HEK293 (cell line): Measurements from ENCODE around the gene ACKR3.

ENCODE experiments used
- ATF2 ChIP-seq: fragments of 450-650 bp; formaldehyde crosslinking; IDR thresholded peaks from 2 replicates; pipeline ENCODE4 v1.5.1; 2016; ENCODE audit warnings: missing biosample characterization, missing genetic modification characterization, low read depth
- BCL11A ChIP-seq: fragments of 450-650 bp; formaldehyde crosslinking; IDR thresholded peaks from 2 replicates; pipeline ENCODE4 v1.5.1; 2016; ENCODE audit warnings: low read depth, missing biosample characterization, missing genetic modification characterization
- GLI4 ChIP-seq: fragments of 450-650 bp; formaldehyde crosslinking; IDR thresholded peaks from 2 replicates; pipeline ENCODE4 v1.5.1; 2016; ENCODE audit warnings: missing biosample characterization, missing genetic modification characterization
- TCF7L2 ChIP-seq: IDR thresholded peaks from 2 replicates; pipeline ENCODE4 v1.6.1; 2011; ENCODE audit warnings: low read depth, mild to moderate bottlenecking, inconsistent platforms, low read length, moderate library complexity, borderline replicate concordance
- ZFP3 ChIP-seq: fragments of 450-650 bp; formaldehyde crosslinking; IDR thresholded peaks from 2 replicates; pipeline ENCODE4 v1.5.1; 2016; ENCODE audit warnings: low read depth, missing biosample characterization, missing genetic modification characterization
- ZFP37 ChIP-seq: fragments of 450-650 bp; formaldehyde crosslinking; IDR thresholded peaks from 2 replicates; pipeline ENCODE4 v1.5.1; 2016; ENCODE audit warnings: missing biosample characterization, missing genetic modification characterization
- ZNF211 ChIP-seq: fragments of 450-650 bp; formaldehyde crosslinking; IDR thresholded peaks from 2 replicates; pipeline ENCODE4 v1.5.1; 2016; ENCODE audit warnings: low read depth, missing biosample characterization, missing genetic modification characterization
- ZNF274 ChIP-seq, 2 experiments: fragments of 200-500 bp in 1 of 2; fragments of 450-650 bp in 1 of 2; sonication (Bioruptor generic) in 1 of 2; formaldehyde crosslinking in 1 of 2; IDR thresholded peaks; 2 replicates each; pipeline versions ENCODE4 v1.5.1 to v1.6.1; 2014 to 2016; ENCODE audit warnings: borderline replicate concordance in 1 of 2, inconsistent platforms in 1 of 2, low read length in 1 of 2, missing biosample characterization in 1 of 2, missing genetic modification characterization in 1 of 2
- ZNF544 ChIP-seq: fragments of 450-650 bp; formaldehyde crosslinking; IDR thresholded peaks from 2 replicates; pipeline ENCODE4 v1.5.0; 2017; ENCODE audit warnings: missing biosample characterization, missing genetic modification characterization
- ZNF555 ChIP-seq: fragments of 450-650 bp; formaldehyde crosslinking; conservative IDR thresholded peaks from 2 replicates; pipeline ENCODE4 v1.5.1; 2017; ENCODE audit warnings: missing biosample characterization, mild to moderate bottlenecking, missing genetic modification characterization, inconsistent platforms
- ZNF626 ChIP-seq: fragments of 450-650 bp; sonication (Bioruptor Pico); formaldehyde crosslinking; IDR thresholded peaks from 2 replicates; pipeline ENCODE4 v1.5.1; 2018; ENCODE audit warnings: missing biosample characterization, missing genetic modification characterization, inconsistent platforms
- ZNF776 ChIP-seq: fragments of 450-650 bp; formaldehyde crosslinking; IDR thresholded peaks from 2 replicates; pipeline ENCODE4 v1.5.0; 2017; ENCODE audit warnings: missing biosample characterization, missing genetic modification characterization, borderline replicate concordance
- TF ChIP-seq, protein P1 (sequence below): fragments of 450-650 bp; formaldehyde crosslinking; IDR thresholded peaks from 2 replicates; pipeline ENCODE4 v1.5.1; 2016; ENCODE audit warnings: missing biosample characterization, missing genetic modification characterization
- TF ChIP-seq, protein P2 (sequence below): fragments of 450-650 bp; formaldehyde crosslinking; IDR thresholded peaks from 2 replicates; pipeline ENCODE4 v1.5.1; 2016; ENCODE audit warnings: missing biosample characterization, missing genetic modification characterization

DNA sequence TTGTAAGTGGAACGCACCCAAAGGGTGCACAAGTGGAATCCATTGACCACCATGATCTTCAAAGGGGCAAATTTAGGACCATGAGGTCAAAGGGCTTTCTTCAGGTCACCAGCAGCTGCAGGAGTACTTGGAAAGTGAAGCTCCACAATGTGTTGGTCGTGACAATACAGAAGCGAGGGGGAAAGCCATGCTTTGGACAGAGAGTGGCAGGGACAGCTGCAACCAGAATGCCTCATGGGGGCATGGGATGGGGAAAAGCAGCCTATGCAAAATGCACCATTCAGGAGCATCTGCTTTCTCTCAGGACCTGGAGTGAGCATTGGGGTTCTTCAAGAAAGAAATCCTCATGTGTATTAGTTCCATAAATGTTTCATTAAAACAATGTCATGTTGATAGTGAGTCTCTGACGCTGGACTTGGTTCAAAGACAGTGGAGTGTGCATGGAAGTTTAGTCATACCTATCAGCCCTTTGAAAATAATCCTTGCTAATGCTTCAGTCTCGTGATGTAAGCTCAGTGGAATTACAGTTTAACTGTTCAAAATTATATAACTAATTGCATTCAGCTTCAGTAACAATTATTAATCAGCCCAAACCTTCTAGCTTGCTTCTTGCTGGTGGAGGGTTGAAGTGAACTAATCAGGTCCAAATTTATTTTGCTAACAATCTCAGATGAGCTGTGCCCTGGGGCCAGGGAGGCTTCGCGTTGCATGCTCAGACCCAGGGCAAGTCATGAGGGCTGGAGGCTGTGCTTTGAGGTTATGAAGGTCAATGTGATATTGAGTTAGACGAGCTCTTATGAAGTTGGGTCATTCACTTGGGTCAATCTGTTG lies 41.6 kb downstream of the ACKR3 start:
- TF ChIP-seq ATF2 (tag by site-specific recombination) (no peak), ZNF211 (tag by site-specific recombination) (no peak), ZNF274 (IDR thresholded peaks at IDR 0.05; ENCODE audit: low read length) (no peak), ZNF274 (tag by site-specific recombination; IDR thresholded peaks at IDR 0.05; ENCODE audit: borderline replicate concordance) (no peak), TCF7L2 (no peak), ZFP3 (tag by site-specific recombination) (no peak), ZNF626 (tag by site-specific recombination) (no peak), ZFP37 (tag by site-specific recombination) (no peak), ZNF555 (tag by site-specific recombination) (no peak), ZNF776 (tag by site-specific recombination) (no peak), ZNF544 (no peak), GLI4 (tag by site-specific recombination) (no peak), BCL11A (tag by site-specific recombination) (no peak)
- TF ChIP-seq, protein P1, sequence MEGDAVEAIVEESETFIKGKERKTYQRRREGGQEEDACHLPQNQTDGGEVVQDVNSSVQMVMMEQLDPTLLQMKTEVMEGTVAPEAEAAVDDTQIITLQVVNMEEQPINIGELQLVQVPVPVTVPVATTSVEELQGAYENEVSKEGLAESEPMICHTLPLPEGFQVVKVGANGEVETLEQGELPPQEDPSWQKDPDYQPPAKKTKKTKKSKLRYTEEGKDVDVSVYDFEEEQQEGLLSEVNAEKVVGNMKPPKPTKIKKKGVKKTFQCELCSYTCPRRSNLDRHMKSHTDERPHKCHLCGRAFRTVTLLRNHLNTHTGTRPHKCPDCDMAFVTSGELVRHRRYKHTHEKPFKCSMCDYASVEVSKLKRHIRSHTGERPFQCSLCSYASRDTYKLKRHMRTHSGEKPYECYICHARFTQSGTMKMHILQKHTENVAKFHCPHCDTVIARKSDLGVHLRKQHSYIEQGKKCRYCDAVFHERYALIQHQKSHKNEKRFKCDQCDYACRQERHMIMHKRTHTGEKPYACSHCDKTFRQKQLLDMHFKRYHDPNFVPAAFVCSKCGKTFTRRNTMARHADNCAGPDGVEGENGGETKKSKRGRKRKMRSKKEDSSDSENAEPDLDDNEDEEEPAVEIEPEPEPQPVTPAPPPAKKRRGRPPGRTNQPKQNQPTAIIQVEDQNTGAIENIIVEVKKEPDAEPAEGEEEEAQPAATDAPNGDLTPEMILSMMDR (tag by site-specific recombination) = no peak
- TF ChIP-seq, protein P2, sequence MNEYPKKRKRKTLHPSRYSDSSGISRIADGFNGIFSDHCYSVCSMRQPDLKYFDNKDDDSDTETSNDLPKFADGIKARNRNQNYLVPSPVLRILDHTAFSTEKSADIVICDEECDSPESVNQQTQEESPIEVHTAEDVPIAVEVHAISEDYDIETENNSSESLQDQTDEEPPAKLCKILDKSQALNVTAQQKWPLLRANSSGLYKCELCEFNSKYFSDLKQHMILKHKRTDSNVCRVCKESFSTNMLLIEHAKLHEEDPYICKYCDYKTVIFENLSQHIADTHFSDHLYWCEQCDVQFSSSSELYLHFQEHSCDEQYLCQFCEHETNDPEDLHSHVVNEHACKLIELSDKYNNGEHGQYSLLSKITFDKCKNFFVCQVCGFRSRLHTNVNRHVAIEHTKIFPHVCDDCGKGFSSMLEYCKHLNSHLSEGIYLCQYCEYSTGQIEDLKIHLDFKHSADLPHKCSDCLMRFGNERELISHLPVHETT (tag by site-specific recombination) = no peak
